ENCODE results near the gene P2RX3.

Gene P2RX3

GRCh38 chr11:57405271-57405860 lies 67.2 kb downstream of the P2RX3 start:
- DNase-seq = no peak
- intact Hi-C loops (cut with DNase I) = no loop called here

DNA sequence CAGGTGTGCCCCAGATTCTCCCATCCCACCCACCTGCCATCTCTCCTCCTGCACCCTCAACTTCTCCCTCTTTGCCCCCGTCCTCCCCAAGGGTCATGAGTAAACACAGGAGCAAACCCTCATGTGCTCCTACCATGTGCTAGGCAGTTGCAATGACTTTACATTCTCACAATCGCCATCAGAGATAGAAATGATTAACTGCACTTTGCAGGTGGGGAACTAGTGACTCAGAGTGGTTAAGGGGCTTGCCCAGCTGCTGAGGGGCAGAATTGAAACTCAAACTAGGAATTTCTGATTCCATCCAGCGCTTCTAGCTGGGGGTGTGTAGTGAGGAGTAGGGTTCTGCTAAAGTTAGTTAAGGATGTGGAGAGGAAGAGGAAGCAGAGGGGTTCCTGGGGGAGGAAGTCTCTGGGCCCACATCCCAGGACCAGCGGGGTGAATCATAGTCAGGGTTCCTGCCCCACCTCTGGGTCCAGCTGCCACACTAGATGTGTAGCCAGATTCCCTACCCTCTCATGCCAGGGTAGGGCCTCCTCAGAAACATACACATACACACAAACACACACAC lies 68.3 kb downstream of the P2RX3 start:
- intact Hi-C loops (cut with DNase I) = no loop called here
- DNase-seq = no peak

GRCh38 chr11:57407010-57407920 lies 69.1 kb downstream of the P2RX3 start:
- no peak for DNase-seq
- intact Hi-C loops (cut with DNase I) = no loop called here

DNA sequence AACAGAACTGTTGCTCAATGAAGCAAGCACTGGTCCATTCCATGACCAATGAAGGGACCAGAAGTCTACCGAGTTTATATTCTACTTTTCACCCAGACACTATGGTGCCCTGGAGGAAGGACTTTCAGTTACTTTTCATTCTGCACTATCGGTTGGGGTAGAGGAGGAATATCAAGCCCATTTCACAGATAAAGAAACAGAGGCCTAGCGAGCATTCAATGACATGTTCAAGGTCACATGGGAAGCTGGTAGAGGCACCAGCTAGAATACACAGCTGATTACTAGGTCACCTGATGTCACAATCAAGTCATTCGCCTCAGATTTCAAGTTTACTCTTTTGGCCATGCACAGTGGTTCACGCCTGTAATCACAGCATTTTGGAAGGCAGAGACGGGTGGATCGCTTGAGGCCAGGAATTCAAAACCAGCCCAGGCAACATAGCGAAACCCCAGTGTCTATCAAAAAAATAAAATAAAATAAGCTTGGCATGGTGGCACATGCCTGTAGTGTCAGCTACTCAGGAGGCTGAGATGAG lies 69.9 kb downstream of the P2RX3 start:
- DNase-seq = no peak
- intact Hi-C loops (cut with DNase I) = no loop called here

- intact Hi-C loops (cut with DNase I) = no loop called here
- DNase-seq = no peak
Observed at GRCh38 chr11:57408771-57409170, 70.6 kb downstream of the P2RX3 start.

- intact Hi-C loops (cut with DNase I) = no loop called here
- no peak for DNase-seq
Observed at GRCh38 chr11:57409321-57410100, 71.4 kb downstream of the P2RX3 start.

DNA sequence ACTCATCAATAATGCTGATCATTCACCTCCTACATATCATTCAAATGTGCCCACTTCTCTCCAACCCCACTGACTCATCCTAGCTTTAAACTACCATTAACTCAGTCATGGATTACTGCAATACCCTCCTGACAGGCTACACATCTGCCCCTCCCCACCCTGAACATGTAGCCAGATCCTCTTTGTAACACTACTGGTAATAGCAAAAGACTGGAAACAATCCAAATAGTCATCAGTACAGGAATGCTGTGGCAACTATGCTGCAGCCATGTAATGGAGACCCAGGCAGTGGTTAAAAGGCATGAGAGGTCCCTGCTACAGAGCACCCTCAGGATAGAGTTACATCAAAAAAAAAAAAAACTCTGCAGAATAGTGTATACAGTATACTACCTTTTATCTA lies 72.1 kb downstream of the P2RX3 start:
- intact Hi-C loops (cut with DNase I) = no loop called here
- no peak for DNase-seq

DNA sequence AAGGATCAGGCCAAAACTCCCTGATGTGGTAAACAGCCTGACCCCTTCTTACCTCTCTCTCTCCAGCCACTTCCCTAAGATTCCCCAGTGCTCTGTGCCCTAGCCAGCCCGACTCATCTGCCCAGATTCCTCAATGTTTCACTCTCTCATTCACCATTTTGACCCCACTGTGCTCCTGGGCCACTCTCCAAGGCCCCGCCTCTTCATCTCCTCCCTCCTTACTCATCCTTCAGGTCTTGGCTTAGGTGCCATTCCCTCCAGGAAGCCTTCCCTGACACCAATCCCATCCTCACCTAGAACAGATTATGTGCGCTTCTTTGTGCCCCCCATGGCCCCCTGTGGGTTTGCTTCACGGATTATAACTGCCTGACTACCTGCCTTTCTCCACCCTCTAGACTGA lies 75.5 kb downstream of the P2RX3 start:
- no peak for DNase-seq
- intact Hi-C loops (cut with DNase I) = no loop called here

- intact Hi-C loops (cut with DNase I) = no loop called here
- DNase-seq = no peak
Observed at GRCh38 chr11:57414612-57415212, 76.6 kb downstream of the P2RX3 start.

DNA sequence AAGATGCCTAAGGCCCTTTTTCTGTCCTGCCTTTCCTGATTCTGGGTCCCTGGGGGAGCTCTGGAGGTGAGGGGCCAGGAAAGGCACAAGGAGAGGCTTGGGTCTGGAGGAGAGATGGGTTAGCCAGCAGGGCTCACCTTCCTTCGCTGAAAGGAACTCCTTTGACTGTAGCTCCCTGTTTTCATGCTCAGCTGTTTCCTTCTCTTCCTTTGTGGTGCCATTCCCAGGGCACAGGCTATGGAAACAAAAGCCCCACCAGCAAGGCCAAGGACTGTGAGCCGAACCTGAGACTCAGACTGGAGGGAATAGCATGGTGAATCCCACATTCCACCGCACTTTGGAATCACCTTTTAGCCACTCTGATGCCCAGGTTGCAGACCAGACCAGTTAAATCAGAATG lies 78.3 kb downstream of the P2RX3 start:
- intact Hi-C loops (cut with DNase I) = no loop called here
- no peak for DNase-seq

GRCh38 chr11:57417056-57417455 lies 78.9 kb downstream of the P2RX3 start:
- intact Hi-C loops (cut with DNase I) = no loop called here
- DNase-seq = peak in 1 of 42 donors; percentile 8

GRCh38 chr11:57418131-57418530 lies 80.0 kb downstream of the P2RX3 start:
- intact Hi-C loops (cut with DNase I) = no loop called here
- DNase-seq = no peak

DNA sequence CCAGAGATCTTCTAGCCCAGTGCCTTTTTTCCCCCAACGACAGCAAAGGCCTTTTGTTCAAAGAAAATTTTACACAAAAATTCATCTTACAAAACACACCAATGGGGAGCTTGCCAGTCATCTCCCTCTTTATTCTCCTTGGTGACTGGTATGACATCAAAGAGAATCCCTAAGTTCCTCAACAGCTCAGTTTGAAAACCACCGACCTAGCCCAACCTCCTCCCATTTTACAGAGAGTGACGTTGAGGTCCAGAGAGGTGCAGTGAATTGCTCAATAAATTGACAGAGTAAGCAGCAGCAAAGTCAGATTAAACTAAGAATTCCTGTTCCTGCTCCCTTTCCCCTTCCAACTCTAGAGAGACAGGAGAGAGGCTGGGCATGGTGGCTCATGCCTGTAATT lies 81.0 kb downstream of the P2RX3 start:
- no peak for DNase-seq
- intact Hi-C loops (cut with DNase I) = no loop called here

GRCh38 chr11:57421066-57421465 lies 82.9 kb downstream of the P2RX3 start:
- intact Hi-C loops (cut with DNase I) = no loop called here
- no peak for DNase-seq

- intact Hi-C loops (cut with DNase I) = no loop called here
- no peak for DNase-seq
Observed at GRCh38 chr11:57421805-57422204, 83.7 kb downstream of the P2RX3 start.

All from head of caudate nucleus (tissue), 42 donors.